ENCODE results near the gene PRPS1.
"Not testable (repeated sequence)": the region's sequence is repeated elsewhere in the genome, so short reads cannot be mapped to it uniquely, and the experiment has no call there.

PRPS1 gene

GRCh38 chrX:107659286-107659685 lies 31.0 kb downstream of the PRPS1 start:
- ChIA-PET CTCF (interaction anchor here (0.6 to 8.9 kb wide), 12 partner anchors 9 to 224 kb away, joined by 3 to 173 read pairs (median 4); partner anchors contain the start of genes NCBP2L and TSC22D3), POLR2A (interaction anchor here (0.7 to 2.1 kb wide), 8 partner anchors 14 to 117 kb away, joined by 3 to 12 read pairs (median 3); partner anchors contain the start of genes NCBP2L and PRPS1)
- no peak for TF ChIP-seq FOXK2 (IDR thresholded peaks at IDR 0.05)
- TF ChIP-seq TARDBP (IDR thresholded peaks at IDR 0.05) = no peak
- TF ChIP-seq ELF4 (IDR thresholded peaks at IDR 0.05) = no peak
- no peak for TF ChIP-seq NFRKB (IDR thresholded peaks at IDR 0.05)
- TF ChIP-seq HDGF (IDR thresholded peaks at IDR 0.05; ENCODE audit: borderline replicate concordance) = no peak
- TF ChIP-seq SUZ12 (IDR thresholded peaks at IDR 0.05) = no peak
- TF ChIP-seq L3MBTL2 (conservative IDR thresholded peaks at IDR 0.05) = no peak
- TF ChIP-seq BHLHE40 (IDR thresholded peaks at IDR 0.05; ENCODE audit: borderline replicate concordance) = no peak
- TF ChIP-seq LEF1 (IDR thresholded peaks at IDR 0.05; ENCODE audit: borderline replicate concordance) = no peak
- TF ChIP-seq ZNF384 (IDR thresholded peaks at IDR 0.05) = no peak
- no peak for TF ChIP-seq FOXA1 (IDR thresholded peaks at IDR 0.05)
- TF ChIP-seq CTBP1 (IDR thresholded peaks at IDR 0.05; ENCODE audit: borderline replicate concordance) = no peak
- TF ChIP-seq, protein P1, sequence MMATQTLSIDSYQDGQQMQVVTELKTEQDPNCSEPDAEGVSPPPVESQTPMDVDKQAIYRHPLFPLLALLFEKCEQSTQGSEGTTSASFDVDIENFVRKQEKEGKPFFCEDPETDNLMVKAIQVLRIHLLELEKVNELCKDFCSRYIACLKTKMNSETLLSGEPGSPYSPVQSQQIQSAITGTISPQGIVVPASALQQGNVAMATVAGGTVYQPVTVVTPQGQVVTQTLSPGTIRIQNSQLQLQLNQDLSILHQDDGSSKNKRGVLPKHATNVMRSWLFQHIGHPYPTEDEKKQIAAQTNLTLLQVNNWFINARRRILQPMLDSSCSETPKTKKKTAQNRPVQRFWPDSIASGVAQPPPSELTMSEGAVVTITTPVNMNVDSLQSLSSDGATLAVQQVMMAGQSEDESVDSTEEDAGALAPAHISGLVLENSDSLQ (IDR thresholded peaks at IDR 0.05) = no peak
- DNase-seq (ENCODE audit: extremely low spot score) = no peak

DNA sequence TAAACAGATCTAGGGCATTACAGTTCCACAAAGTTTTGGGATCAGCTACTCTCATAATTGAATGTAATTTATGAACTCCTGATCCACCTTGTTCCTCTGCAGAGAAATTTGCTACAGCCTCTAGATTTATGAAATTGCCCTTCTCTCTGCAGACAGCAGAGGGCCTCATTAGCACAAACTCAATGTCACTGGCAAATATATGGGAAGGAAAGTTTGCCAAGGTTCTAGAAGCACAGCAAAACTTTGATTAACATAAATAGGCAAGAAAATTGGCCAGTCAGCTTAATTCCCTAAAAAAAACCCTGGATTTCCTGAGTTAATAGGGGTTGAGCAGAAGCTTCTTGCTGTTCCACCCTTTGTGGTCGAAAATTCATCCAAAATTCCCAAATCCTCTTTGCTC lies 31.5 kb downstream of the PRPS1 start:
- TF ChIP-seq, protein P1 (IDR thresholded peaks at IDR 0.05) = peak; percentile 46
- no peak for TF ChIP-seq ELF4 (IDR thresholded peaks at IDR 0.05)
- DNase-seq (ENCODE audit: extremely low spot score) = no peak
- ChIA-PET CTCF (interaction anchor here (0.6 to 8.9 kb wide), 12 partner anchors 9 to 223 kb away, joined by 3 to 173 read pairs (median 4); partner anchors contain the start of genes NCBP2L and TSC22D3), POLR2A (interaction anchor here (0.7 to 2.1 kb wide), 8 partner anchors 13 to 117 kb away, joined by 3 to 12 read pairs (median 3); partner anchors contain the start of genes NCBP2L and PRPS1)

DNA sequence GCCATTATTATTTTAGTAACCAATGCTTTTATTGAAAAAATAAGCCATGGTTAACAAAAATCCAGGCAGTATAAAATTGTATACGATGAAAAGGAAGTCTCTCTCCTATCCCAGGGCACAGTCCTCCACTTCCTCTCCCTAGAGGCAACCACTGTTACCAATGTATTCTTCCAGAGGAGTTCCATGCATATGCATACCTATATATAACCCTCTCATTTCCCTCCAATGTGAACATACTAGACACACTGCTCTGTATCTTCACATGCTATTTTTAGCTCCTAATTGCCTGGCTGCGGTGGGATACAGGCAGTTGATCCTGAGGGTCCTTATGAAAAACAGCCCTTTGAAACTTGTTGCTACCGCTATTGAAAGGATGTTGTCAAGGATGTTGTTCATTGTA lies 33.8 kb downstream of the PRPS1 start:
- POLR2A ChIA-PET = interaction anchor here (1.0 to 3.2 kb wide), 7 partner anchors 9 to 115 kb away, joined by 3 to 15 read pairs (median 6); partner anchors contain the start of genes NCBP2L and PRPS1
- no peak for DNase-seq (ENCODE audit: extremely low spot score)
- TF ChIP-seq NFRKB (IDR thresholded peaks at IDR 0.05) (no peak), FOXA1 (IDR thresholded peaks at IDR 0.05) (no peak), HDGF (IDR thresholded peaks at IDR 0.05; ENCODE audit: borderline replicate concordance) (no peak), SP1 (IDR thresholded peaks at IDR 0.05) (no peak), ARNT (IDR thresholded peaks at IDR 0.05) (no peak), TARDBP (IDR thresholded peaks at IDR 0.05) (no peak), ELF4 (IDR thresholded peaks at IDR 0.05) (no peak)
- CTCF ChIA-PET = interaction anchor here (0.6 to 8.9 kb wide), 4 partner anchors 11 to 609 kb away, joined by 3 to 173 read pairs (median 9); partner anchors contain the start of genes NCBP2L and TSC22D3

DNA sequence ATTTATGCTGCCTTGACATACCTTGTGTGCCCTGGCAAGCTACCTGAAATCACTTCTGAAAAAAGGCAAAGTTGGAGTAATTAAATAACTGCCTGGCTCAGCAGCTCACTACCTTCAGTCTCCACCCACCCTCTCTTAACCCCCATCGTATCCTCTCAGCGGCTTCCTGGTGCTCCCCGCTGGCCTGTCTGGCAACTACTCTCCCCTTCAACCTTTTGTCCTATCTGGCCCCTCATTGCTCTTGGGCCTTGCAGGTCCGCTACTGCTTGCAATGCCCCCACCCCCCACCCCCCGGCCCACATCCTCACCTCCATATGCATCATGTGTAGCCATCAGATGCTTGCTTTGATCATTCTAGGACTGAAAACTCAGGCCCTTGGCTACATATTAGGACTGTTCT lies 34.5 kb downstream of the PRPS1 start:
- no peak for TF ChIP-seq FOXM1 (IDR thresholded peaks at IDR 0.05; ENCODE audit: borderline replicate concordance)
- TF ChIP-seq SP1 (IDR thresholded peaks at IDR 0.05) = no peak
- no peak for TF ChIP-seq ZNF384 (IDR thresholded peaks at IDR 0.05)
- TF ChIP-seq CTBP1 (IDR thresholded peaks at IDR 0.05; ENCODE audit: borderline replicate concordance) = no peak
- no peak for TF ChIP-seq L3MBTL2 (conservative IDR thresholded peaks at IDR 0.05)
- no peak for TF ChIP-seq BHLHE40 (IDR thresholded peaks at IDR 0.05; ENCODE audit: borderline replicate concordance)
- no peak for TF ChIP-seq ELF4 (IDR thresholded peaks at IDR 0.05)
- TF ChIP-seq SUZ12 (IDR thresholded peaks at IDR 0.05) = no peak
- TF ChIP-seq HDGF (IDR thresholded peaks at IDR 0.05; ENCODE audit: borderline replicate concordance) = no peak
- no peak for TF ChIP-seq FOXK2 (IDR thresholded peaks at IDR 0.05)
- TF ChIP-seq, protein P1 (IDR thresholded peaks at IDR 0.05) = no peak
- TF ChIP-seq ARNT (IDR thresholded peaks at IDR 0.05) = no peak
- TF ChIP-seq FOXA1 (IDR thresholded peaks at IDR 0.05) = no peak
- no peak for TF ChIP-seq NFRKB (IDR thresholded peaks at IDR 0.05)
- TF ChIP-seq LEF1 (IDR thresholded peaks at IDR 0.05; ENCODE audit: borderline replicate concordance) = no peak
- no peak for TF ChIP-seq TARDBP (IDR thresholded peaks at IDR 0.05)
- ChIA-PET POLR2A (interaction anchor here (1.6 to 3.2 kb wide), 4 partner anchors 13 to 114 kb away, joined by 6 to 15 read pairs (median 10); partner anchors contain the start of gene NCBP2L), CTCF (interaction anchor here (0.8 to 8.9 kb wide), 5 partner anchors 10 to 115 kb away, joined by 3 to 173 read pairs (median 6); partner anchors contain the start of genes NCBP2L and TSC22D3)
- DNase-seq (ENCODE audit: extremely low spot score) = no peak

DNA sequence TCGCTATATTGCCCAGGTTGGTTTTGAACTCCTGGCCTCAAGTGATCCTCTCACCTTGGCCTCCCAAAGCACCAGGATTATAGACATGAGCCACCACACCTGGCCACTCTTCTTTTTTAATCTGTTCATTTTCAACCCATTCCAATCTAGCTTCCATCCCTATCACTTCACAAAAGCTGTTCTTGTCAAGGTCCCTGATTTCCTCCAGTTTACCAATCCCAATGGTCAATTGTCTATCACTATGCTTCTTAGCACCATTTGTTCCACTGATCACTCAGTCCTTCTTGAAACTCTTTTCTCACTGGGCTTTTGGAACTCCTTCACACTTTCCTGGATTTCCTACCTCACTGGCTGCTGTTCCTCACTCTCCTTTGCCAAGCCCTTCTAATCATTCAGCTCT lies 38.6 kb downstream of the PRPS1 start:
- POLR2A ChIA-PET = interaction anchor here (2.7 to 23.6 kb wide), 2 partner anchors 51 to 109 kb away, joined by 8 to 724 read pairs; partner anchors contain the start of gene TSC22D3
- no peak for TF ChIP-seq CTBP1 (IDR thresholded peaks at IDR 0.05; ENCODE audit: borderline replicate concordance)
- TF ChIP-seq ELF4 (IDR thresholded peaks at IDR 0.05) = no peak
- TF ChIP-seq ZNF384 (IDR thresholded peaks at IDR 0.05) = no peak
- CTCF ChIA-PET = no interaction called here
- DNase-seq (ENCODE audit: extremely low spot score) = no peak

- no peak for DNase-seq (ENCODE audit: extremely low spot score)
- TF ChIP-seq SUZ12 (IDR thresholded peaks at IDR 0.05) (no peak), ELF4 (IDR thresholded peaks at IDR 0.05) (no peak), ZNF384 (IDR thresholded peaks at IDR 0.05) (no peak), LEF1 (IDR thresholded peaks at IDR 0.05; ENCODE audit: borderline replicate concordance) (no peak), FOXK2 (IDR thresholded peaks at IDR 0.05) (no peak), NFRKB (IDR thresholded peaks at IDR 0.05) (no peak), L3MBTL2 (conservative IDR thresholded peaks at IDR 0.05) (no peak), FOXM1 (IDR thresholded peaks at IDR 0.05; ENCODE audit: borderline replicate concordance) (no peak), FOXA1 (IDR thresholded peaks at IDR 0.05) (no peak), CTBP1 (IDR thresholded peaks at IDR 0.05; ENCODE audit: borderline replicate concordance) (no peak), TARDBP (IDR thresholded peaks at IDR 0.05) (no peak), BHLHE40 (IDR thresholded peaks at IDR 0.05; ENCODE audit: borderline replicate concordance) (no peak), ARNT (IDR thresholded peaks at IDR 0.05) (no peak), HDGF (IDR thresholded peaks at IDR 0.05; ENCODE audit: borderline replicate concordance) (no peak), SP1 (IDR thresholded peaks at IDR 0.05) (no peak)
- TF ChIP-seq, protein P1 (IDR thresholded peaks at IDR 0.05) = no peak
- CTCF ChIA-PET = no interaction called here
- POLR2A ChIA-PET = interaction anchor here (2.7 to 23.6 kb wide), 2 partner anchors 51 to 109 kb away, joined by 8 to 724 read pairs; partner anchors contain the start of gene TSC22D3
These were observed 39.1 kb downstream of the PRPS1 start for GRCh38 chrX:107667426-107667825.

DNA sequence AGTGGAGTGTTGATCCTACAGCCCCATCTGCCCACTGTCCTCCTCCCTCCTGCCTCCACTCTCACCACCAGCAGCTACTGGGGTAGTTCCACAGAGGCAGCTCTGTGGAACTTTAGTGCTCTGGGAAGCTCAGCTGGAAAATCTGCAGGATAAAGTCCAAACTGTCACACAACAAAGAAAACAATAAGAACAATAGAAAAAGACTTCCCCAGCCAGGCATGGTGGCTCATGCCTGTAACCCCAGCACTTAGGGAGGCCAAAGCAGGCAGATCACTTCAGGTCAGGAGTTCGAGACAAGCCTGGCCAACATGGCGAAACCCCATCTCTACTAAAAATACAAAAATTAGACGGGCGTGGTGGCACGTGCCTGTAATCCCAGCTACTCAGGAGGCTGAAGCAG lies 40.4 kb downstream of the PRPS1 start:
- POLR2A ChIA-PET = interaction anchor here (1.3 to 23.6 kb wide), 2 partner anchors 9 to 49 kb away, joined by 6 to 724 read pairs; no protein-coding TSS in a partner anchor
- DNase-seq (ENCODE audit: extremely low spot score) = not testable (repeated sequence)
- CTCF ChIA-PET = interaction anchor here (0.6 to 1.7 kb wide), 4 partner anchors 9 to 1284 kb away, joined by 3 to 7 read pairs (median 4); partner anchors contain the start of gene NCBP2L

All from HEK293T (cell line).